H1 (cell line): ENCODE data around the gene PITPNC1. TPM values are rescaled to one million over a fixed set of nuclear protein-coding genes. Genes with fewer than 3 reads are reported as not detected.

Source experiments
- CTCF ChIA-PET: fragments of 300-600 bp; sonication (Branson Sonifier 250); formaldehyde crosslinking; loops from one replicate; lab custom pipeline; 2021; ENCODE audit not compliant: partially characterized antibody; lab: Charles Lee
- POLR2A ChIA-PET: fragments of 300-600 bp; sonication (Branson Sonifier 250); formaldehyde crosslinking; loops from one replicate; lab custom pipeline; 2021; ENCODE audit warnings: inconsistent platforms; ENCODE audit not compliant: partially characterized antibody; lab: Charles Lee
- DNase-seq, 2 experiments: peaks; one replicate each; pipeline versions ENCODE4 v3.0.0 to v3.0.0-alpha.2; 2010 to 2022; ENCODE audit warnings: low spot score in 2 of 2, low read depth in 1 of 2, mixed read lengths in 1 of 2
- FAIRE-seq: peaks from 2 replicates; lab custom pipeline; 2011; peaks lifted over from hg19 to GRCh38; lab: Jason Lieb, UNC
- H2AFZ ChIP-seq: 2 replicates; pipeline ENCODE4 v1.8.1; 2012; ENCODE audit warnings: low read length, inconsistent platforms
- H2AK5ac ChIP-seq: 2 replicates; pipeline ENCODE4 v1.6.1; 2013; ENCODE audit warnings: low read depth, low read length
- H2BK120ac ChIP-seq: replicated peaks from 2 replicates; pipeline ENCODE3; 2013; ENCODE audit warnings: low read depth, low read length, inconsistent platforms
- H2BK12ac ChIP-seq: 2 replicates; pipeline ENCODE4 v1.6.1; 2013; ENCODE audit warnings: low read depth, low read length
- H2BK15ac ChIP-seq: 2 replicates; pipeline ENCODE4 v1.6.1; 2013; ENCODE audit warnings: low read length
- H2BK20ac ChIP-seq: 2 replicates; pipeline ENCODE4 v1.6.1; 2013; ENCODE audit warnings: low read length
- H2BK5ac ChIP-seq: 2 replicates; pipeline ENCODE4 v1.6.1; 2013; ENCODE audit warnings: low read depth, low read length
- H3K14ac ChIP-seq: 2 replicates; pipeline ENCODE4 v1.6.1; 2013; ENCODE audit warnings: inconsistent platforms; ENCODE audit not compliant: insufficient read length
- H3K18ac ChIP-seq: 2 replicates; pipeline ENCODE4 v1.6.1; 2013; ENCODE audit warnings: low read length; ENCODE audit errors: extremely low read depth
- H3K23ac ChIP-seq: 2 replicates; pipeline ENCODE4 v1.6.1; 2013; ENCODE audit warnings: inconsistent platforms; ENCODE audit not compliant: insufficient read length
- H3K23me2 ChIP-seq: 2 replicates; pipeline ENCODE4 v1.6.1; 2013; ENCODE audit warnings: low read depth, low read length
- H3K27ac ChIP-seq: 2 replicates; pipeline ENCODE4 v1.6.1; 2011; ENCODE audit warnings: low read depth, low read length, inconsistent platforms
- H3K27me3 ChIP-seq, 4 experiments: replicated peaks in 1 of 4; 1 replicate in 1 of 4; 2 replicates in 3 of 4; pipeline versions ENCODE4 v1.6.1 to v1.8.1; 2011 to 2013; ENCODE audit warnings: low read length in 3 of 4, mild to moderate bottlenecking in 3 of 4, inconsistent platforms in 2 of 4, mixed read lengths in 2 of 4, moderate library complexity in 1 of 4; ENCODE audit not compliant: control insufficient read depth in 3 of 4, insufficient read depth in 3 of 4; ENCODE audit errors: extremely low read depth in 1 of 4
- H3K36me3 ChIP-seq, 4 experiments: 2 replicates each; pipeline versions ENCODE4 v1.6.1 to v1.8.1; 2011 to 2013; ENCODE audit warnings: mild to moderate bottlenecking in 4 of 4, low read length in 3 of 4, moderate library complexity in 2 of 4, control low read depth in 1 of 4, inconsistent platforms in 1 of 4; ENCODE audit not compliant: insufficient read depth in 4 of 4, control insufficient read depth in 2 of 4
- H3K4ac ChIP-seq: replicated peaks from 2 replicates; pipeline ENCODE3; 2013; ENCODE audit warnings: low read length, low read depth, mixed read lengths, inconsistent platforms; ENCODE audit not compliant: insufficient read length
- H3K4me1 ChIP-seq, 4 experiments: replicated peaks in 1 of 4; 1 replicate in 1 of 4; 2 replicates in 3 of 4; pipeline versions ENCODE4 v1.6.1 to v1.8.1; 2011 to 2013; ENCODE audit warnings: low read length in 3 of 4, inconsistent platforms in 2 of 4, mixed read lengths in 1 of 4; ENCODE audit not compliant: insufficient read depth in 4 of 4, control insufficient read depth in 3 of 4
- H3K4me2 ChIP-seq, 2 experiments: 2 replicates each; pipeline versions ENCODE4 v1.6.1 to v1.8.1; 2011 to 2013; ENCODE audit warnings: low read depth in 2 of 2, low read length in 2 of 2, control low read depth in 1 of 2, inconsistent platforms in 1 of 2, mild to moderate bottlenecking in 1 of 2; ENCODE audit not compliant: insufficient read depth in 1 of 2
- H3K4me3 ChIP-seq, 4 experiments: fragments of 200-600, 300-600 bp in 1 of 4; sonication (generic), shearing (Covaris generic), sonication (Bioruptor Twin) in 1 of 4; 2 replicates each; pipeline versions ENCODE4 v1.5.1 to v1.8.1; 2011 to 2016; ENCODE audit warnings: low read length in 4 of 4, low read depth in 3 of 4, control low read depth in 2 of 4, inconsistent platforms in 2 of 4, mild to moderate bottlenecking in 2 of 4, mixed read lengths in 1 of 4, moderate library complexity in 1 of 4; ENCODE audit not compliant: insufficient read depth in 2 of 4; ENCODE audit errors: extremely low read depth in 1 of 4
- H3K56ac ChIP-seq: replicated peaks from 2 replicates; pipeline ENCODE3; 2013; ENCODE audit warnings: low read depth, mild to moderate bottlenecking, mixed read lengths, low read length, inconsistent platforms; ENCODE audit not compliant: insufficient read length
- H3K79me1 ChIP-seq: 2 replicates; pipeline ENCODE4 v1.6.1; 2013; ENCODE audit warnings: low read depth, low read length, control low read depth
- H3K79me2 ChIP-seq, 2 experiments: 2 replicates each; pipeline versions ENCODE4 v1.6.1 to v1.8.1; 2012 to 2013; ENCODE audit warnings: low read length in 2 of 2, mild to moderate bottlenecking in 2 of 2, inconsistent platforms in 1 of 2; ENCODE audit not compliant: insufficient read depth in 2 of 2, control insufficient read depth in 1 of 2
- H3K9ac ChIP-seq, 4 experiments: replicated peaks in 1 of 4; 1 replicate in 1 of 4; 2 replicates in 3 of 4; pipeline versions ENCODE4 v1.6.1 to v1.8.1; 2011 to 2013; ENCODE audit warnings: low read depth in 3 of 4, low read length in 3 of 4, control low read depth in 2 of 4, mild to moderate bottlenecking in 2 of 4, moderate library complexity in 2 of 4, inconsistent platforms in 1 of 4; ENCODE audit errors: extremely low read depth in 1 of 4
- H3K9me3 ChIP-seq, 2 experiments: 2 replicates each; pipeline versions ENCODE4 v1.6.1 to v1.8.1; 2012 to 2013; ENCODE audit warnings: mild to moderate bottlenecking in 2 of 2, moderate library complexity in 2 of 2, control low read depth in 1 of 2, inconsistent platforms in 1 of 2, low read depth in 1 of 2, low read length in 1 of 2, mixed read lengths in 1 of 2; ENCODE audit not compliant: insufficient read depth in 2 of 2
- H4K20me1 ChIP-seq, 2 experiments: replicated peaks in 1 of 2; 2 replicates each; pipeline versions ENCODE3 to v1.8.1; 2011 to 2013; ENCODE audit warnings: inconsistent platforms in 2 of 2, low read length in 2 of 2, mild to moderate bottlenecking in 1 of 2; ENCODE audit not compliant: insufficient read depth in 2 of 2, control insufficient read depth in 1 of 2
- H4K5ac ChIP-seq: 2 replicates; pipeline ENCODE4 v1.6.1; 2013; ENCODE audit warnings: low read length, low read depth, mixed read lengths, inconsistent platforms; ENCODE audit not compliant: insufficient read length
- H4K8ac ChIP-seq: 2 replicates; pipeline ENCODE4 v1.8.0; 2013; ENCODE audit warnings: mild to moderate bottlenecking, moderate library complexity, low read length, inconsistent platforms; ENCODE audit not compliant: insufficient read depth; ENCODE audit errors: extremely low read depth
- H4K91ac ChIP-seq: replicated peaks from 2 replicates; pipeline ENCODE3; 2013; ENCODE audit warnings: low read length, mixed read lengths, inconsistent platforms; ENCODE audit not compliant: insufficient read length
- FOSL1 ChIP-seq: IDR thresholded peaks from 2 replicates; pipeline ENCODE4 v1.6.1; 2011; ENCODE audit warnings: mild to moderate bottlenecking, low read depth, low read length, moderate library complexity; ENCODE audit not compliant: insufficient read depth
- GABPA ChIP-seq: IDR thresholded peaks from 2 replicates; pipeline ENCODE4 v1.6.1; 2011; ENCODE audit warnings: mild to moderate bottlenecking, low read length, moderate library complexity, borderline replicate concordance; ENCODE audit not compliant: insufficient read depth
- POLR2A ChIP-seq, 2 experiments: IDR thresholded peaks; 1 replicate in 1 of 2; 2 replicates in 1 of 2; pipeline ENCODE4 v1.6.1; 2011; ENCODE audit warnings: low read depth in 2 of 2, low read length in 2 of 2, mild to moderate bottlenecking in 2 of 2; ENCODE audit errors: control extremely low read depth in 1 of 2
- POLR2AphosphoS5 ChIP-seq: IDR thresholded peaks from 2 replicates; pipeline ENCODE4 v1.6.1; 2011; ENCODE audit warnings: low read depth, low read length
- POU5F1 ChIP-seq: IDR thresholded peaks from 2 replicates; pipeline ENCODE4 v1.6.1; 2011; ENCODE audit warnings: low read depth, mild to moderate bottlenecking, low read length, moderate library complexity
- WGBS, 2 experiments: shearing (Covaris generic) in 1 of 2; methylation state at CpG; one replicate each; pipeline versions ENCODE4 v1.1.6 to v1.1.7; 2013 to 2015; ENCODE audit warnings: low lambda C conversion rate in 2 of 2, mixed read lengths in 2 of 2, inconsistent platforms in 1 of 2, low coverage in 1 of 2, missing lambda C conversion rate in 1 of 2; ENCODE audit not compliant: insufficient replicate concordance in 2 of 2, insufficient coverage in 1 of 2, insufficient read length in 1 of 2; ENCODE audit errors: extremely low coverage in 1 of 2, missing lambda C conversion rate in 1 of 2; 5-methylcytosine and 5-hydroxymethylcytosine counted together
- polyA plus RNA-seq, 7 experiments: library from polyadenylated mRNA; depleted of rRNA in 3 of 7; stranded (reverse) in 5 of 7; unstranded in 2 of 7; fragments of >200 nt in 5 of 7; fragments of 200-250 nt in 2 of 7; gene quantifications; 1 replicate in 5 of 7; 2 replicates in 1 of 7; 4 replicates in 1 of 7; pipeline versions ENCODE4 v1.2.1 to v1.2.3, GENCODE V29; 2011 to 2013; ENCODE audit warnings: missing spikeins in 2 of 7, mixed read lengths in 2 of 7
- total RNA-seq: library from RNA; stranded (reverse); fragmentation: NEBNext Ultra II Directional; extraction: Animal tissue kit (Norgen Biotek cat#: 25700); gene quantifications from 2 replicates; pipeline ENCODE4 v1.2.1, GENCODE V29; 2021

Gene PITPNC1
- total and polyA plus RNA-seq, 2 of the 8 experiments (the other 6 are each of a cell fraction or from before 2014, with no cell fraction given): 17.6 to 54.7 TPM

DNA sequence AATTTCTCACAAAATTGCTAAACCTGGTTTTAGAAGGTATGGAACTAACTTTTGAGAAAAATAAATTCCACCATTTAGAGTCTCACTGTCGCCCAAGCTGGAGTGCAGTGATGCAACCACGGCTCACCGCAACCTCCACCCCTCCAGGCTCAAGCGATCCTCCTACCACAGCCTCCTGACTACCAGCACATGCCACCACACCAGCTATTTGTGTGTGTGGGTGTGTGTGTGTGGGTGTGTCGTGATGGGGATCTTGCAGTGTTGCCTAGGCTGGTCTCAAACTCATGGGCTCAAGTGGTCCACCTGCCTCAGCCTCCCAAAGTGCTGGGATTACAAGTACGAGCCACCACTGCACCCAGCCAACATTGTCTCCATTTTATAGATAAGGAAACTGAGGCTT, 269.4 kb downstream of the PITPNC1 start:
- H3K4me3 ChIP-seq: no peak overlapping the region
- H3K4me1 ChIP-seq: peaks cover 3 to 5% (median 3%) of the 10 kb centered on the region in 4 experiments; a peak in 5 of 7 replicates
- no peak overlapping the region for H2BK120ac ChIP-seq
- H4K20me1 ChIP-seq: no peaks in the 10 kb centered on the region
- ChIA-PET CTCF (interaction anchor here (1.5 to 2.4 kb wide), 4 partner anchors 9 to 171 kb away, joined by 3 to 6 read pairs (median 6); no protein-coding TSS in a partner anchor), POLR2A (interaction anchor here (1.2 kb wide), 1 partner anchor 120 kb away, joined by 3 read pairs; no protein-coding TSS in a partner anchor)
- H2BK20ac ChIP-seq: no peak overlapping the region
- H3K4ac ChIP-seq: no peak overlapping the region
- no peaks in the 10 kb centered on the region for H3K9me3 ChIP-seq
- no peak overlapping the region for H2AFZ ChIP-seq
- H3K23me2 ChIP-seq: no peaks in the 10 kb centered on the region
- no peak overlapping the region for H3K4me2 ChIP-seq
- H2BK12ac ChIP-seq: peak overlapping the region; percentile 23; the same call in 1 of the 2 replicates
- H2BK15ac ChIP-seq: no peak overlapping the region
- no peak for FAIRE-seq
- no peak overlapping the region for H3K9ac ChIP-seq
- H4K5ac ChIP-seq: no peak overlapping the region
- no peak overlapping the region for H3K56ac ChIP-seq
- H3K27ac ChIP-seq: no peak overlapping the region
- H2AK5ac ChIP-seq: no peak overlapping the region
- H3K23ac ChIP-seq: no peak overlapping the region
- 92% methylated on average over 6 of the region's 6 CpGs; no CpG with 5 or more reads in 1 of the 2 experiments for WGBS, 2 experiments
- no peak for DNase-seq
- no peaks in the 10 kb centered on the region for H3K36me3 ChIP-seq
- H3K18ac ChIP-seq: no peak overlapping the region
- H3K79me1 ChIP-seq: no peaks in the 10 kb centered on the region
- H4K91ac ChIP-seq: no peak overlapping the region
- no peak overlapping the region for H4K8ac ChIP-seq
- H3K27me3 ChIP-seq: no peaks in the 10 kb centered on the region
- H3K79me2 ChIP-seq: no peaks in the 10 kb centered on the region
- H2BK5ac ChIP-seq: no peak overlapping the region
- H3K14ac ChIP-seq: no peak overlapping the region
- no peak for TF ChIP-seq POLR2AphosphoS5
- no peak for TF ChIP-seq POLR2A (IDR thresholded peaks at IDR 0.05; ENCODE audit: control extremely low read depth in 1 of 2, low read depth in 2 of 2, low read length in 2 of 2)
- TF ChIP-seq FOSL1: no peak
- TF ChIP-seq POU5F1: no peak
- no peak for TF ChIP-seq GABPA
